Smooth muscle cell (in vitro differentiated cells): ENCODE measurements around the gene KMT2E. TPM values are rescaled to one million over a fixed set of nuclear protein-coding genes. Genes with fewer than 3 reads are reported as not detected.

ENCODE experiments used
- DNase-seq: peaks from one replicate; lab custom pipeline; 2025; ENCODE audit not compliant: unreplicated experiment; lab: John Stamatoyannopoulos, UW
- H2AFZ ChIP-seq: fragments of 200-600 bp; sonication (generic); 2 replicates; pipeline ENCODE4 v1.6.0; 2016; ENCODE audit warnings: antibody characterized with exemption, low read depth, mild to moderate bottlenecking
- H3F3A ChIP-seq: fragments of 200-600 bp; sonication (generic); 2 replicates; pipeline ENCODE4 v1.6.0; 2017; ENCODE audit warnings: antibody characterized with exemption, low read depth
- H3K27ac ChIP-seq: fragments of 200-600 bp; sonication (generic); 2 replicates; pipeline ENCODE4 v1.5.1; 2016; ENCODE audit warnings: low read depth, mild to moderate bottlenecking
- H3K27me3 ChIP-seq: fragments of 200-600 bp; sonication (generic); 2 replicates; pipeline ENCODE4 v1.6.1; 2016; ENCODE audit warnings: low read depth, mild to moderate bottlenecking
- H3K36me3 ChIP-seq: fragments of 200-600 bp; sonication (generic); 2 replicates; pipeline ENCODE4 v1.5.1; 2016; ENCODE audit warnings: low read depth
- H3K4me1 ChIP-seq: fragments of 200-600 bp; sonication (generic); 2 replicates; pipeline ENCODE4 v1.5.1; 2016; ENCODE audit warnings: low read depth
- H3K4me2 ChIP-seq: fragments of 200-600 bp; sonication (generic); 2 replicates; pipeline ENCODE4 v1.6.0; 2016; ENCODE audit warnings: mild to moderate bottlenecking
- H3K4me3 ChIP-seq: fragments of 200-600 bp; sonication (generic); 2 replicates; pipeline ENCODE4 v1.5.1; 2016; ENCODE audit warnings: mild to moderate bottlenecking
- H3K79me2 ChIP-seq: fragments of 200-600 bp; sonication (generic); 2 replicates; pipeline ENCODE4 v1.6.0; 2016; ENCODE audit warnings: low read depth, mild to moderate bottlenecking
- H3K9ac ChIP-seq: fragments of 200-600 bp; sonication (generic); 2 replicates; pipeline ENCODE4 v1.6.0; 2016; ENCODE audit warnings: low read depth
- H3K9me3 ChIP-seq: fragments of 200-600 bp; sonication (generic); replicated peaks from 2 replicates; pipeline ENCODE4 v1.5.1; 2016; ENCODE audit warnings: low read depth
- H4K20me1 ChIP-seq: fragments of 200-600 bp; sonication (generic); 2 replicates; pipeline ENCODE4 v1.6.0; 2016; ENCODE audit warnings: low read depth
- WGBS: methylation state at CpG from one replicate; pipeline ENCODE4 v1.1.7; 2016; ENCODE audit warnings: low lambda C conversion rate; 5-methylcytosine and 5-hydroxymethylcytosine counted together
- polyA plus RNA-seq: library from polyadenylated mRNA; unstranded; fragments of >200 nt; fragmentation: Nextera tagmentation; extraction: Ambion mirVana; gene quantifications from 2 replicates; pipeline ENCODE4 v1.2.1, GENCODE V29; 2016
- total RNA-seq: library from RNA; depleted of rRNA; stranded (reverse); fragments of >200 nt; gene quantifications from 2 replicates; pipeline ENCODE4 v1.2.3, GENCODE V29; 2014
- TF ChIP-seq, protein P1 (sequence below): fragments of 200-600 bp; sonication (generic); IDR thresholded peaks from 2 replicates; pipeline ENCODE4 v1.5.1; 2017; ENCODE audit warnings: borderline replicate concordance, mild to moderate bottlenecking, antibody characterized with exemption; ENCODE audit not compliant: insufficient read depth, poor library complexity, severe bottlenecking

Gene KMT2E
- total and polyA plus RNA-seq, 2 experiments from 2014 or later: 64.4 to 88.1 TPM

DNA sequence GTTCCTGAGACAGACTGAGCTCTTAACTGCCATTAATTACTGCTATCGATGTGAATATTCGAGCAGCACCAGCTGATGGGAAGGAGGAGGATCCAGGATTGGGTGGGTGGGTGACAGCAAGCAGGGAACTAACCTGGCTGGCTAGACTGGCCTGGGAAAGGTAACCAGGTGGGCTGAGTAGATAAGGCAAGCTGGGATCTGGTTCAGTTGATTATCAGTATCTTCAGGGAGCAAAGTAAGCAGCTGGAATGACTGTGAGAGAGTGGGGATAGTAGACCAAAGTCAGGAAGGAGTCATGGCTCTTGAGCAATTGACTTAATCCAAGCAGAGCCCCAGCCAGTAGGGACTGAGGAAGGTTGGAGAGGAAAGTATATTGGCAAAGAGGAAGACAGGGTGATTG is 46.9 kb upstream of the KMT2E start:
- Histone ChIP-seq H3K27me3 (no peaks in the 10 kb centered on the region), H3F3A (no peaks in the 10 kb centered on the region), H3K79me2 (no peaks in the 10 kb centered on the region), H3K4me3 (no peak overlapping the region), H3K27ac (no peak overlapping the region), H3K9me3 (no peaks in the 10 kb centered on the region), H3K4me1 (no peaks in the 10 kb centered on the region), H2AFZ (no peak overlapping the region), H3K9ac (no peak overlapping the region), H3K36me3 (no peaks in the 10 kb centered on the region), H4K20me1 (no peaks in the 10 kb centered on the region), H3K4me2 (no peak overlapping the region)
- 92% methylated on average over 2 of the region's 2 CpGs for WGBS
- TF ChIP-seq, protein P1, sequence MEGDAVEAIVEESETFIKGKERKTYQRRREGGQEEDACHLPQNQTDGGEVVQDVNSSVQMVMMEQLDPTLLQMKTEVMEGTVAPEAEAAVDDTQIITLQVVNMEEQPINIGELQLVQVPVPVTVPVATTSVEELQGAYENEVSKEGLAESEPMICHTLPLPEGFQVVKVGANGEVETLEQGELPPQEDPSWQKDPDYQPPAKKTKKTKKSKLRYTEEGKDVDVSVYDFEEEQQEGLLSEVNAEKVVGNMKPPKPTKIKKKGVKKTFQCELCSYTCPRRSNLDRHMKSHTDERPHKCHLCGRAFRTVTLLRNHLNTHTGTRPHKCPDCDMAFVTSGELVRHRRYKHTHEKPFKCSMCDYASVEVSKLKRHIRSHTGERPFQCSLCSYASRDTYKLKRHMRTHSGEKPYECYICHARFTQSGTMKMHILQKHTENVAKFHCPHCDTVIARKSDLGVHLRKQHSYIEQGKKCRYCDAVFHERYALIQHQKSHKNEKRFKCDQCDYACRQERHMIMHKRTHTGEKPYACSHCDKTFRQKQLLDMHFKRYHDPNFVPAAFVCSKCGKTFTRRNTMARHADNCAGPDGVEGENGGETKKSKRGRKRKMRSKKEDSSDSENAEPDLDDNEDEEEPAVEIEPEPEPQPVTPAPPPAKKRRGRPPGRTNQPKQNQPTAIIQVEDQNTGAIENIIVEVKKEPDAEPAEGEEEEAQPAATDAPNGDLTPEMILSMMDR: no peak
- DNase-seq: no peak

DNA sequence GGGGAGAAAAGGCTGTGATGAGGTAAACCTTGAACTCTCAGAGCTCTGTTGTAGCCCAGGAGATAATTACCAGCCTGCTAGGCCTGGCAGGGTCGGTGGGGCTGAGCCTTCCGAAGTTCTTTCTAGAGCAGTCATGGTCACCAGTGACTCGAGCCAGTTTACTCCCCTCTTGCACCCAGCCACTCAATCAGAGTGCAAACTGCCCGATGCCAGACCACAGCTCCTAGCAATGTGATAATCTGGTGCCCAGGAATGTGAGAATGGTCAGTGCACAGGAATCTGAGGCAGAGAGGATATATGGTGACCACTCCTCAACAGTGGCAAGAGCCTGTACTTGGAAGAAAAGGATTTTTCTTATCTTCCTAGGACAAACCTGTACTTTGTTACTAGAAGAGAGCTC is 46.4 kb upstream of the KMT2E start:
- no peak overlapping the region for H2AFZ ChIP-seq
- no peaks in the 10 kb centered on the region for H3K9me3 ChIP-seq
- no peak overlapping the region for H3K27ac ChIP-seq
- WGBS: 73% methylated on average over 4 of the region's 4 CpGs
- no peaks in the 10 kb centered on the region for H3K36me3 ChIP-seq
- TF ChIP-seq, protein P1: no peak
- no peak overlapping the region for H3K4me2 ChIP-seq
- peaks cover 3% of the 10 kb centered on the region for H3F3A ChIP-seq
- no peaks in the 10 kb centered on the region for H3K79me2 ChIP-seq
- H3K4me1 ChIP-seq: no peaks in the 10 kb centered on the region
- no peak overlapping the region for H3K4me3 ChIP-seq
- no peaks in the 10 kb centered on the region for H3K27me3 ChIP-seq
- no peaks in the 10 kb centered on the region for H4K20me1 ChIP-seq
- no peak for DNase-seq
- H3K9ac ChIP-seq: no peak overlapping the region

DNA sequence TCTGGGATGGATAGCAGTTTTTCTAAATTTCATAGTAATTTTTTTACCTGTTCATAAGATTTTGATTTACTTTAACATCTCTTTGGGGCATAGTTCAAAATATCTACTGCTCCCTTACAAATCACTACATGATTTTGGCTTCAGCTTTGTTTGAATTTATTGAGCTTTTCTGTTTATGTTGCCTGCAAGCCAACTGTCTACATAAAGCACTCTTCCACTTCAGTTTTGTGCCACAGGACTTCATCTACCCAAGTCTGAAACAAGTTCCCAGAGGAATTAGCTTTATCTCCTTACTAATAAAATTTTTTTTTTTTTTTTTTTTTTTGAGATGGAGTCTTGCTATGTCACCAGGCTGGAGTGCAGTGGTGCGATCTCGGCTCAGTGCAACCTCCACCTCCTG is 45.4 kb upstream of the KMT2E start:
- Histone ChIP-seq H3K36me3 (no peaks in the 10 kb centered on the region), H4K20me1 (no peaks in the 10 kb centered on the region), H3K79me2 (no peaks in the 10 kb centered on the region), H3K4me1 (no peaks in the 10 kb centered on the region), H3K27me3 (no peaks in the 10 kb centered on the region), H2AFZ (no peak overlapping the region), H3F3A (peaks cover 4% of the 10 kb centered on the region), H3K4me2 (no peak overlapping the region), H3K27ac (no peak overlapping the region), H3K9ac (no peak overlapping the region), H3K9me3 (no peaks in the 10 kb centered on the region), H3K4me3 (no peak overlapping the region)
- TF ChIP-seq, protein P1: no peak
- WGBS: 100% methylated on average over 2 of the region's 2 CpGs
- DNase-seq: no peak

DNA sequence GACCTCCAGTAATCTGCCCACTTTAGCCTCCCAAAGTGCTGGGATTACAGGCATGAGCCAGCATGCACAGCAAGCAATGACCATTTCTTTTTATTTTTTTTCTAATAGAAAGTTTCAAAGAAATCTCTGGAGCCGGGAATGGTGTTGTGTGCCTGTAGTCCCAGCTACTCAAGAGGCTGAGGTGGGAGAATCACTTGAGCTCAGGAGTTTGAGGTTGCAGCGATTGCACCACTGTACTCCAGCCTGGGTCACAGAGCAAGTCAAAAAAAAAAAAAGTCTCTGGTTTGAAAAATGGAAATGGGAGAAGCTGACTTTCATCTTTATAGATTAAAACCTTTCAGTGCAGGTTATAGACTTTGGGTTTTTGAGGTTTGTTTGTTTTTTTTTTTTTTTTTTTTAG is 44.8 kb upstream of the KMT2E start:
- Histone ChIP-seq H3K4me1 (no peaks in the 10 kb centered on the region), H3K9ac (no peak overlapping the region), H3K79me2 (no peaks in the 10 kb centered on the region), H3F3A (peaks cover 4% of the 10 kb centered on the region), H3K9me3 (no peaks in the 10 kb centered on the region), H3K36me3 (no peaks in the 10 kb centered on the region), H3K4me2 (no peak overlapping the region), H3K4me3 (no peak overlapping the region), H2AFZ (no peak overlapping the region), H3K27me3 (no peaks in the 10 kb centered on the region), H4K20me1 (no peaks in the 10 kb centered on the region), H3K27ac (no peak overlapping the region)
- TF ChIP-seq, protein P1: no peak
- DNase-seq: no peak
- 93% methylated on average over 2 of the region's 2 CpGs for WGBS
